Skin of body (tissue), 2 donors: ENCODE results near the gene PEX14. TPM values are rescaled to one million over a fixed set of nuclear protein-coding genes. Genes with fewer than 3 reads are reported as not detected.

Experiments
- DNase-seq: peaks from one replicate; lab custom pipeline; 2025; lab: John Stamatoyannopoulos, UW
- total RNA-seq: library from RNA; depleted of rRNA; stranded (reverse); fragments of >200 nt; gene quantifications from one replicate; pipeline ENCODE4 v1.2.3, GENCODE V29; 2014

PEX14 gene
- total RNA-seq, 1 donor from 2014 or later = 9.6 TPM

GRCh38 chr1:10662824-10663677, 188.3 kb downstream of the PEX14 start:
- peak; percentile 30 for DNase-seq

- DNase-seq = no peak
Measured at GRCh38 chr1:10663678-10664035, 188.9 kb downstream of the PEX14 start.

- no peak for DNase-seq
Measured at GRCh38 chr1:10664251-10664650, 189.5 kb downstream of the PEX14 start.

- no peak for DNase-seq
Measured at GRCh38 chr1:10665226-10665625, 190.5 kb downstream of the PEX14 start.

- no peak for DNase-seq
Measured at GRCh38 chr1:10665930-10666850, 191.4 kb downstream of the PEX14 start.

- peak; percentile 37 for DNase-seq
Measured at GRCh38 chr1:10667861-10668761, 193.4 kb downstream of the PEX14 start.

- DNase-seq = no peak
Measured at GRCh38 chr1:10669570-10669969, 194.8 kb downstream of the PEX14 start.

GRCh38 chr1:10670190-10670589, 195.4 kb downstream of the PEX14 start:
- DNase-seq = no peak

- DNase-seq = no peak
Measured at GRCh38 chr1:10671090-10671489, 196.3 kb downstream of the PEX14 start.

- DNase-seq = no peak
Measured at GRCh38 chr1:10671622-10672342, 197.0 kb downstream of the PEX14 start.

GRCh38 chr1:10672343-10673050, 197.7 kb downstream of the PEX14 start:
- no peak for DNase-seq

- no peak for DNase-seq
Measured at GRCh38 chr1:10673109-10673711, 198.5 kb downstream of the PEX14 start.

GRCh38 chr1:10674222-10674621, 199.5 kb downstream of the PEX14 start:
- no peak for DNase-seq

GRCh38 chr1:10674700-10675609, 200.2 kb downstream of the PEX14 start:
- DNase-seq = no peak

- DNase-seq = no peak
Measured at GRCh38 chr1:10675813-10676212, 201.1 kb downstream of the PEX14 start.

GRCh38 chr1:10676963-10677362, 202.2 kb downstream of the PEX14 start:
- no peak for DNase-seq

- no peak for DNase-seq
Measured at GRCh38 chr1:10677491-10678391, 203.0 kb downstream of the PEX14 start.
